LoVo (cell line): ENCODE data around the gene ZMIZ1.
"Not testable (repeated sequence)": the region's sequence is repeated elsewhere in the genome, so short reads cannot be mapped to it uniquely, and the experiment has no call there.

Experiments used
- DNase-seq: peaks from one replicate; pipeline ENCODE4 v3.0.0-alpha.2; 2016; ENCODE audit warnings: low spot score

Gene ZMIZ1

DNA sequence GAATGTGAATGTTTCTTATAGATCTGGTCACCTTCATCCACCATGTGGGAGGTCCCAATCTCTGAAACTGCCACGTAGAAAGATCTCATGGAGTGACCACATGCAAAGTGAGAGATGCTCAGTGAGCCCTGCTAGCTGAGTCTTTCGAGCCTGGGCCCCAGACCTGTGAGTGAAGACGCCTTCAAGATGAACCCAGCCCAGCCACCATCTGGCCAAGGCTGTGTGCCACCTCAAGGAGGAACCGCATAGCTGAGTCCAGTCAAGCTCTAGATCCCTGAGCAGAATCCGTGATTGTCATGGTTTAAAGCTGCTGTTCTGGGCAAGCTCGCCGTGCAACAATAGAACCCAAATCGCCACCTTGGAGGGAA lies 258.3 kb downstream of the ZMIZ1 start:
- DNase-seq: no peak

GRCh38 chr10:79328147-79328701 lies 259.5 kb downstream of the ZMIZ1 start:
- DNase-seq: no peak

DNA sequence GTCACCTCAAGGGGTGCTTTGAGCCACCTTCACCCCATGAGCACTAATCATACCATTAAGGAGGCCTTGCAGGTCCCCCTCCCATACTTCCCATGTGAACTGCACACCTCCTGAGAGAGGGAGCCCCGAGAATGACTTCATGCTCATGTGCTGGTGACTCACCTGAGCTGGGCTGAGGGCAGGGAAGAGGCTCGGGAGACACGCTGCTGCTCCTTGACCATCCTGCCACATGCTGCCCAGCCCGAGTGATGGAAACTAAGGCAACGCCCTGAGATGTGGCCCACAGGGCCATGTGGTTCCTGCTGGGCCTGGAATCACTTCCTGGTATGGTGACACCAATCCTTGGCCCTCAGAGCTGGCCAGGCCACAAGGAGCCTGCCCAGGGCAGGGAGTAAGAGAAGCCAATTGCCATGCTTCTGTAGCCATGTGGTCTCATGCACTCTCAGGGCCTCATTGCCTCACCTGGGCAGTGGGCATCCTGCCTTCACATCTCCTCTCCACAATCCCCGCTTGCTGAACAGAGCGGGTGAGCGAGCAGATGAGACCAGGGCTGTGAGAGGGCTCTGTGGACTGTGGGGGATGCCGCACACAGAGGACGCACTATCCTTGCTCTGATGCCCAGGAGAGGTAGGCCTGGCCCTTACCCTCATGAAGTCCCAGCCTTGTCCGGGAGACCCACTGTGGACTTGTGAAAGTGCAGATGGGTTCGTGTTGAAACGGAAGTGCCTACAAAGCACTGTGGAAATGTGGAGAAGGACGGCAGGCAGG lies 260.2 kb downstream of the ZMIZ1 start:
- DNase-seq: no peak

- no peak for DNase-seq
These were observed 260.8 kb downstream of the ZMIZ1 start for GRCh38 chr10:79329529-79329928.

GRCh38 chr10:79331226-79331625 lies 262.5 kb downstream of the ZMIZ1 start:
- no peak for DNase-seq

DNA sequence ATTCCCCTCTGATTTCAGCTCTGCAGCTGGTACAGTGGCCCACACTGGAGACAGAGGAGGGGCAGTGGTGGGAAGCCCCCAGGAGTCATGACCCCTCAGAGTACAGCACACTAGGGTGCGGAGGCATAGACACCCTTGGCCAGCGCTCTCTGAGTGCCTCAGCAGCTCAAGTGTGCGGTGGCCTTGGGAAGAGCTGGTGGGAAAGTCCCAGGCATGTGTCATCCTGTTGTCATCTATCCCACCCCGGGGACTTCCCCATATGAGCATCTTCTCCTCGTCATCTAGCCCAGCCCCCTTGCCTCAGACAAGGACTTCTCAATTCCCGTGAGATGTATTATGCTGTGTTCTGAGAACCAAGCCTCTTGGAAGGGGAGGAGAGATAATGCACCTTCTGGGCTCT lies 262.9 kb downstream of the ZMIZ1 start:
- no peak for DNase-seq

DNA sequence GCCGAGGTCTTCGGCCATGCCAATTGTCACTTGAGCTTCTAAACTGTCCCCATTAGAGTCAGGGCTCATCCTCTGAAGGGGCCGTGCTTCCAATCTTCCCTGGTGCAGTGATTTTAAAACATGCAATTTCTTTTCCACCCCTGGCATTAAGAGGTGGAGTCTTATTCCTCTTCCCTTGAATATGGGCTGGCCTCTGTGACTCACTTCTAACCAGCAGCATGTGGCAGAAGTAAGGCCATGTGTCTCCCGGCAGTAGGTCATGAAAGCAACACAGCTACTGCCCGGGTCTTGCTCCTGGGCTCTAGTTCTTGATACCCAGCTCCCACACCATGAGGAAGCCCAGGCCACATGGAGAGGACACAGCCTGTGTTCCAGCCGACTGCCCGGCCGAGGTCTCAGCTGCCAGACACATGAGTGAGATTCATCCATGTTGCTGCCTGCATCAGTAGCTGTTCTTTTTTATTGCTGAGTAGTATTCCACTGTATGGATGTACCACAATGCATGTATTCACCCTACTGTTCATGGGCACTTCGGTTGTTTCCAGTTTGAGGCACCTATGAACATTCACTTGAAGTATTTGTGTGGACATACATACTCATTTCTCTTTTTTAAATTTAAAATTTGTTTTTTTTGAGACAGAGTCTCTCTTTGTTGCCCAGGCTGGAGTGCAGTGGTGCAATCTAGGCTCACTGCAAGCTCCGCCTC lies 264.0 kb downstream of the ZMIZ1 start:
- DNase-seq: not testable (repeated sequence)

GRCh38 chr10:79333513-79333912 lies 264.7 kb downstream of the ZMIZ1 start:
- no peak for DNase-seq

DNA sequence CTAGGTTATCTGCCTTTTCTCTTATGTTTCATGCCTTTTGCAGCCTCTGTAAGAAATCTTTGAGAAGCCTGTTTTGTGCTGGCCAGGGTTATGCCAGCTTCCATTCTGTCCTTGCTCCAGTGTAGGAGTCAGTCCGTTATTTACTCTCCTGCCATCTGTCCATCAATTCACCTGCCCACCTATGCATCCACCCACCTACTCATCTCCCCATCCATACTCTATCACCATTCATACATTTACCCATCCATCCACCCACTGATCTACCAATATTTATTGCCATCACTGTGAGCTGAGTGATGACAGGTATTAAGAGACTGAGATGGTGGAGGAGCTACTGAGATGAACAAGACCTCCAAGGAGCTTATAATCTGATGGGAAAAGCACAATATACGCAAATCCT lies 265.8 kb downstream of the ZMIZ1 start:
- DNase-seq: no peak

GRCh38 chr10:79335094-79335469 lies 266.3 kb downstream of the ZMIZ1 start:
- no peak for DNase-seq

- no peak for DNase-seq
These were observed 266.9 kb downstream of the ZMIZ1 start for GRCh38 chr10:79335470-79336235.

GRCh38 chr10:79336276-79336675 lies 267.5 kb downstream of the ZMIZ1 start:
- DNase-seq: no peak

GRCh38 chr10:79336739-79337138 lies 268.0 kb downstream of the ZMIZ1 start:
- DNase-seq: no peak

DNA sequence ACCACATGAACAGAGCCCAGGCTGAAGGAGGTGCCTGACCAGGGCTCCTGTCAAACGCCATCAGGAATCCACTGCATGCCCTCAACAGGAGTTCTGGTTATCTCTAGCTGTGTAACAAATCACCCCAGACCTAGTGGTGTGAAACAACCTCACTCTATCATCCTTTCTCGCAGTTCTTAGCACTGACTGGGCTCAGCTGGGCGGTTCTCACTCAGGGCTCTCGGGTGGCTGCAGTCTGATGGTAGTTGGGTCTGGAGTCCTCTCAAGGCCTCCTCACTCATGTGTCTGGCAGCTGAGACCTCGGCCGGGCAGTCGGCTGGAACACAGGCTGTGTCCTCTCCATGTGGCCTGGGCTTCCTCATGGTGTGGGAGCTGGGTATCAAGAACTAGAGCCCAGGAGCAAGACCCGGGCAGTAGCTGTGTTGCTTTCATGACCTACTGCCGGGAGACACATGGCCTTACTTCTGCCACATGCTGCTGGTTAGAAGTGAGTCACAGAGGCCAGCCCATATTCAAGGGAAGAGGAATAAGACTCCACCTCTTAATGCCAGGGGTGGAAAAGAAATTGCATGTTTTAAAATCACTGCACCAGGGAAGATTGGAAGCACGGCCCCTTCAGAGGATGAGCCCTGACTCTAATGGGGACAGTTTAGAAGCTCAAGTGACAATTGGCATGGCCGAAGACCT lies 269.2 kb downstream of the ZMIZ1 start:
- DNase-seq: not testable (repeated sequence)

- no peak for DNase-seq
These were observed 270.5 kb downstream of the ZMIZ1 start for GRCh38 chr10:79339266-79339665.

GRCh38 chr10:79340646-79341244 lies 272.0 kb downstream of the ZMIZ1 start:
- no peak for DNase-seq

DNA sequence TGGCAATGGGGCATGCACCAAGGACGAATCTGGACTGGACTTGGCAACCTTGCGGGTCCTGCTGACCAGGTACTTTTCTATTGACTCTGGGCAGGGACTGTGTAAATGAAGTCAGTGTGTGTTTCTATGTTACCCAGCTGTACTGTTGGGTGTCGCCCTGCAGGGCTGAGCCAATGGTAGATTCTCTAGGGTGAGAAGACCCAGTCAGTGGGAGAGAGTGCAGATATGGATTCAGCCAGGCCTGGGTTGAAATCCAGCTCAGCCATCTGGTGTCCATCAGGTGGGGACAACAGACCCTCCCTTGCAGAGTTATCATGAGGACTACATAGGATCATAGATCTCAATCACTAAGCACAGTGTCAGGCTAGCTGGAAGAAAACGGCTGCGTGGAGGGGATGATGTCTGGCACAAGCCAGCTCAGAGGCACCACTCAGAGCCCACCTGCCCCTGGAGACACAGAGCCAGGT lies 273.6 kb downstream of the ZMIZ1 start:
- no peak for DNase-seq

DNA sequence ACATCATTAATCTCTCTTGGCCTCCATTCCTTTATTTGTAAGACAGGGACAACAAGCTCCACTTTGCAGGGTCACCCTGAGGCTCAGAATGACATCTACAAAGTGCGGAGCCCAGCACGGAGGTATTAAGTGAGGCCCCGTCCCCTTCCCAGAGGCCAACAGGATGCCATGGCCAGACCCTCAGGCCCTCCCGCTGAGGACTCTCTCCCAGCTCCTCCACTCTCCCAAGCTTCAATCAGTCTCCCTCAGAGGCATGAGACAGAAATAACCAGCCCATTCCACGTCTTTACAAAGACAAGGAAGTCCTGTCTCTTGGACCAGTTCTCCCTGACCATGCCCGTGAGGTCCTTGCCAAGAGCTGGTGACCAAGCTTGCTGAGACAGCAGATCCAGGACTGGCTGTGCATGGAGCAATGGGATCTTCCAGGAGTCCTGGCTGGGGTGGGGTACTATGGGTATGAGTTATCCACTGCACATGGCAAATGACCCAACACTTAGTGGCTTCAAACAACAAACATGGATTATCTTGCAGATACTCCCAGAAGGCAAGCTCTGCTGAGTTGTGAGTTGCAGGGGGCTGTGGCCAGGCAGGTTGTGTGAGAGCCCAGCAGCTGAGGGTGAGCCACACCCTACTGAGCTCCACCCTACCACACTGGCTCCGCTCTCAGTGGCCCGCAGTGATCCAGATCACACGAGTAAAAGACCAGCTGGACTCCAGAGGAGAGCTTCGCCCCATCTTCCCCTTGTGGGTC lies 274.2 kb downstream of the ZMIZ1 start:
- no peak for DNase-seq

GRCh38 chr10:79344502-79345195 lies 275.9 kb downstream of the ZMIZ1 start:
- no peak for DNase-seq
